HG03469 (cell line): ENCODE data around the gene CCNC.
"Not testable (repeated sequence)": the region's sequence is repeated elsewhere in the genome, so short reads cannot be mapped to it uniquely, and the experiment has no call there.

Source experiments
- ATAC-seq: cut with Tn5 transposase; IDR thresholded peaks from one replicate; pipeline ENCODE4 v1.9.1; 2021; ENCODE audit warnings: mild to moderate bottlenecking, moderate library complexity, moderate number of reproducible peaks; ENCODE audit not compliant: unreplicated experiment

CCNC gene

DNA sequence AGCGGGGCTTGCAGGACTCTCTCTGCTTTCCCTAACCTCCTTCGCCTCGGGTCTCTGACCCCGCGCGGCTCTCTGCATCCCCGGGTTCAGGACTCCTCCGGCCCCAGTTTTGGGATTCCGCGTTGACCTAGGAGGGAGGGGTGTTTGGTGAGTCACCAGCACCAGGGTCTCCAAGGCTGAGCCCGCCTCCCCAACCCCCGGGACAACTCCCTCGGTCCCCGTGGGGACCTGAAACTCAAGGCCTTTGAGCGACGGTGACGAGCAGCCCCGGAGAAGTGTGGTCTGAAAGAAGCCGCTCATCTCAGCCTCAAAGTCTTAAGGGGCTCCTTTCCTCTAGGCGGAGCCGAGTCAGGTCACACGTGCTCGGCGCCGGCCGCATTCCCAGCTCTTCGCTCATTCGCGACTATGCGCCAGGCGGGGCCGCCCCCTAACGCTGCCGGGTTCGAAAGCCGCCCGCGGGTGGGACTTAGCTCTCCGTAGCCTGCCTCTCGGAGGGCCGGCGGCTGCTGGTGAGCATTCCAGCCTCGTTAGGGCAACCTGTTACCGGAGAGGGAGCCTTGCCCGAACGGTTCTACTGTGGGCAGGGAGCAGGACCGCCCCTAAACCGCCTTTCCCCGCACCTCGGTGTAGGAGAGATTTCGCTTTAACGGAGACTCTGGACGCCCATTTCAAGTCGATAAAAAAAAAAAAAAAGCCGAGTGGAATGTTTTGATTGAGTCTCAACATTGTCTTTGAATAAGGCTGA lies 35.1 kb upstream of the CCNC start:
- peak; percentile 37 for ATAC-seq

- no peak for ATAC-seq
Observed at GRCh38 chr6:99602520-99603420, 34.3 kb upstream of the CCNC start.

DNA sequence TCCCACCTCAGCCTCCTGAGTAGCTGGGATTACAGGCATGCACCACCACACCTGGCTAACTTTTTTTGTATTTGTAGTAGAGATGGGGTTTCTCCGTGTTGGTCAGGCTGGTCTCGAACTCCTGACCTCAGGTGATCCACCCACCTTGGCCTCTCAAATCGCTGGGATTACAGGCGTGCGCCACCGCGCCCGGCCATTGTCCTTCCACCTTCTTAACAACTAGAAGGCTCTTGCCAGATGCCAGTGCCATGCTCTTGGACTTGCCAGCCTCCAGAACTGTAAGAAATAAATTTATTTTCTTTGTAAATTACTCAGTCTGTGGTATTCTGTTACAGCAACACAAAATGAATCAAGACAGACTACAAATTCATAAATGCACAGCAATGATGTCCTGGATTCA lies 26.2 kb upstream of the CCNC start:
- ATAC-seq: not testable (repeated sequence)

- no peak for ATAC-seq
Observed at GRCh38 chr6:99592900-99593299, 24.4 kb upstream of the CCNC start.

GRCh38 chr6:99591673-99592364 lies 23.4 kb upstream of the CCNC start:
- ATAC-seq: no peak

- no peak for ATAC-seq
Observed at GRCh38 chr6:99590728-99591672, 22.5 kb upstream of the CCNC start.

- no peak for ATAC-seq
Observed at GRCh38 chr6:99589907-99590493, 21.5 kb upstream of the CCNC start.

DNA sequence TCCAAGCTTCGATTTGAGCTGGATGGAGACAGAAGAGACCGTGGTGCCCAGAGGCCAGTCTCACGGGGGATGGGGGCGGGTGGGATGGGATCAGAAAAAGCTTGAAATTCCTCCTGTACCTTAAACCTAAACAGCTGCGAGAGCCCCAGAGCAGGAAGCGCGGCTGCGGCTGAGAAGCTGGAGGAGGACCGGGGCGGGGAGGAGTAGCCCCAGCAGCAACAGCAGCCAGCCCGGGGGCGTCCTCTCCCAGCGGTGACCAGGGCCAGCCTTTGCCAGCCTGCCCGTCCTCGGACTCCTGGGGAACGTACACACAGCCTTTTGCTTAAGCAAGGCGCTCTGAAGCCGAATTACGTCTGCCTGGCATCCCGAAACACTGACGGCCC lies 20.8 kb upstream of the CCNC start:
- ATAC-seq: no peak

GRCh38 chr6:99588618-99589289 lies 20.3 kb upstream of the CCNC start:
- ATAC-seq: peak; percentile 93

DNA sequence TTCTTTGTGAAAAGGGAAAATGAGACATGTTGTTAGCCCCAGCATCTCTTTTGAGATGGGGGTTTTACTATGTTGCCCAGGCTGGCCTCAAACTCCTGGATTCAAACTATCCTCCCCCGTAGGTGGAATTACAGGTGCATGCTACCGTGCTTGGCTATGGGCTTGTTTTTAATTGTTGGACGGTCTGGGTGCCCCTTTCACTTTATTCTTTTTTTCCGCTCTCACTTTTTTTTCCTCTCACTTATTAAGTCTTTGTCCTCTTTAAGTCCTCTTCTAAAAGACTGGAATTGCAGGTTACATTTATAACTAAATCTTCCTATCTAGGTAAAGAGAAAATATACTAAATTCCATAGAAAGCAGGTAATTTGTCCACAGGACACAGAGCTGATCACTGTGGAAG lies 19.3 kb upstream of the CCNC start:
- ATAC-seq: no peak

- no peak for ATAC-seq
Observed at GRCh38 chr6:99579781-99580180, 11.3 kb upstream of the CCNC start.

- ATAC-seq: no peak
Observed at GRCh38 chr6:99575544-99576227, 7.2 kb upstream of the CCNC start.

- ATAC-seq: no peak
Observed at GRCh38 chr6:99573980-99574617, 5.6 kb upstream of the CCNC start.

- ATAC-seq: no peak
Observed at GRCh38 chr6:99563056-99563723, 5.3 kb downstream of the CCNC start.

- ATAC-seq: no peak
Observed at GRCh38 chr6:99560668-99561067, 7.8 kb downstream of the CCNC start.

DNA sequence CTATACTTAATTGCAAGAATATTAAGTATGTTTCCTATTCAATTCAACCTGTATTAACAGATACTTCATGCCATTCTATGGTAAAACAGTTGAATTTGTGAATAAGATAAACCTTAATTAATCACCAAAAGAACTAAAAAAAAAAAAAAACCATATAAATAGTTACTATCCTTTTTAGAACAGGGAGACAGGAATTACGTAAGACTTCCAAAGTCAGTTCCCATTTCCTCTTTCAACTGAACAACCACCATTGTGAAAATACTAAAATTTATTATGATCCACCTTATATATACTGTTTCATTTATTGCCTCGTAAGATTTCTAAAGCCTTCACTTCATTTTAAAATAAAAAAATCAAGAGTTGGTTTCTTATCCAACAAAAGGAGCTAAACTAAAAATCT lies 9.4 kb downstream of the CCNC start:
- ATAC-seq: no peak

GRCh38 chr6:99553888-99554287 lies 14.6 kb downstream of the CCNC start:
- ATAC-seq: no peak
